Sigmoid colon (tissue), 7 donors: ENCODE results near the gene KCNQ2. TPM values are rescaled to one million over a fixed set of nuclear protein-coding genes. Genes with fewer than 3 reads are reported as not detected.

ENCODE experiments used
- DNase-seq: peaks from one replicate; pipeline ENCODE4 v3.0.0-alpha.2; 2019
- H3K27ac ChIP-seq, 4 donors: fragments of 200-600 bp; sonication (generic); one replicate each; pipeline ENCODE4 v1.5.1; 2016 to 2019; ENCODE audit warnings: mild to moderate bottlenecking in 1 of 4
- H3K27me3 ChIP-seq, 3 donors: fragments of 200-600 bp; sonication (generic); one replicate each; pipeline ENCODE4 v1.5.1; 2019; ENCODE audit warnings: mild to moderate bottlenecking in 1 of 3
- H3K36me3 ChIP-seq, 4 donors: fragments of 200-600 bp; sonication (generic); one replicate each; pipeline ENCODE4 v1.5.1; 2016 to 2019
- H3K4me1 ChIP-seq, 4 donors: fragments of 200-600 bp; sonication (generic); one replicate each; pipeline ENCODE4 v1.5.1; 2017 to 2019
- H3K4me3 ChIP-seq, 4 donors: fragments of 200-600 bp; sonication (generic); one replicate each; pipeline ENCODE4 v1.5.1; 2017 to 2019; ENCODE audit warnings: mild to moderate bottlenecking in 2 of 4, moderate library complexity in 1 of 4
- H3K9me3 ChIP-seq, 4 donors: fragments of 200-600 bp in 3 of 4; sonication (generic) in 3 of 4; one replicate each; pipeline versions ENCODE4 v1.5.1 to v1.6.1; 2013 to 2019
- EP300 ChIP-seq, 4 donors: sonication (generic); formaldehyde crosslinking; IDR thresholded peaks; one replicate each; pipeline ENCODE4 v1.6.1; 2017; ENCODE audit warnings: antibody characterized with exemption in 4 of 4
- POLR2A ChIP-seq, 2 donors: fragments of 450-650 bp; IDR thresholded peaks; one replicate each; pipeline ENCODE4 v1.6.1; 2016; ENCODE audit warnings: antibody characterized with exemption in 2 of 2, mild to moderate bottlenecking in 2 of 2, moderate library complexity in 2 of 2
- POLR2AphosphoS5 ChIP-seq, 4 donors: sonication (generic); formaldehyde crosslinking; IDR thresholded peaks; one replicate each; pipeline ENCODE4 v1.6.1; 2017; ENCODE audit warnings: antibody characterized with exemption in 4 of 4
- WGBS, 2 donors: extraction: QIAGEN DNeasy Blood & Tissue Kit; methylation state at CpG; one replicate each; pipeline ENCODE4 v1.1.7; 2013; 5-methylcytosine and 5-hydroxymethylcytosine counted together
- intact Hi-C: fragments of 100-400 bp; cut with DNase I; formaldehyde crosslinking; loops from one replicate; pipeline ENCODE4 v1.15.1; 2023
- polyA plus RNA-seq, 3 donors: library from polyadenylated mRNA; stranded (reverse); fragments of 200-250 nt; gene quantifications; one replicate each; pipeline ENCODE4 v1.2.3, GENCODE V29; 2013
- total RNA-seq, 4 donors: library from RNA; depleted of rRNA; stranded (reverse); fragments of >200 nt; gene quantifications; one replicate each; pipeline ENCODE4 v1.1.0, GENCODE V29; 2016
- TF ChIP-seq, protein P1 (sequence below), 4 experiments: fragments of 450-650 bp in 3 of 4; fragments of 200-600 bp in 1 of 4; IDR thresholded peaks; one replicate each; pipeline ENCODE4 v1.5.1; 2016 to 2019; ENCODE audit warnings: antibody characterized with exemption in 4 of 4, mild to moderate bottlenecking in 3 of 4, moderate library complexity in 2 of 4
- donor health status: healthy with polysubstance abuse.
- donor health status: Bipolar disorder and iron deficiency.
- donor health status: healthy.

Gene KCNQ2
- total and polyA plus RNA-seq, 7 donors = 0.83 to 4.2 (median 1.2) TPM; not detected in 3

DNA sequence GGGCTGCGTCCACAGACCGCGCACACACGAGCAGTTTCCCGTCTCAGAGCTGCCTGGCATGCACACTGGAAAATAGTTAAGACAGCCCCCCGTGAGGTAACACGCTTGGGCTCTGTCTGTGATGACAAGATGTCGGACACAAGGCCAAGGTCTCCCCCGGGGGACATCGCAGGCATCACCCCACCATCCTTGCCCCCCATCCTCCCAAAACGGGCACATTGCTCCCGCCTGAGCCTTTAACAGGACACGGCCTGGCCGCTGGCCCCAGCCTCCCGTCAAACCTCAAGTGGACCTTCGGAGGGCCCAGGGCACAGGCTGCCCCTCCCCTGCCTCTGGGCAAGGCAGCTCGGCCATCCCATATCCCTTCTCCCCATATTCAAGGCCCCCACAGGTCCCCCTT, 5.6 kb downstream of the KCNQ2 start:
- WGBS, 2 donors = 88 to 89% methylated on average over 17 of the region's 17 CpGs
- intact Hi-C loops = no loop called here
- no peak overlapping the region for H3K27ac ChIP-seq
- H3K9me3 ChIP-seq = no peaks in the 10 kb centered on the region
- no peaks in the 10 kb centered on the region for H3K36me3 ChIP-seq
- TF ChIP-seq POLR2A (IDR thresholded peaks at IDR 0.05) (no peak), EP300 (IDR thresholded peaks at IDR 0.05) (no peak)
- TF ChIP-seq, protein P1, sequence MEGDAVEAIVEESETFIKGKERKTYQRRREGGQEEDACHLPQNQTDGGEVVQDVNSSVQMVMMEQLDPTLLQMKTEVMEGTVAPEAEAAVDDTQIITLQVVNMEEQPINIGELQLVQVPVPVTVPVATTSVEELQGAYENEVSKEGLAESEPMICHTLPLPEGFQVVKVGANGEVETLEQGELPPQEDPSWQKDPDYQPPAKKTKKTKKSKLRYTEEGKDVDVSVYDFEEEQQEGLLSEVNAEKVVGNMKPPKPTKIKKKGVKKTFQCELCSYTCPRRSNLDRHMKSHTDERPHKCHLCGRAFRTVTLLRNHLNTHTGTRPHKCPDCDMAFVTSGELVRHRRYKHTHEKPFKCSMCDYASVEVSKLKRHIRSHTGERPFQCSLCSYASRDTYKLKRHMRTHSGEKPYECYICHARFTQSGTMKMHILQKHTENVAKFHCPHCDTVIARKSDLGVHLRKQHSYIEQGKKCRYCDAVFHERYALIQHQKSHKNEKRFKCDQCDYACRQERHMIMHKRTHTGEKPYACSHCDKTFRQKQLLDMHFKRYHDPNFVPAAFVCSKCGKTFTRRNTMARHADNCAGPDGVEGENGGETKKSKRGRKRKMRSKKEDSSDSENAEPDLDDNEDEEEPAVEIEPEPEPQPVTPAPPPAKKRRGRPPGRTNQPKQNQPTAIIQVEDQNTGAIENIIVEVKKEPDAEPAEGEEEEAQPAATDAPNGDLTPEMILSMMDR (IDR thresholded peaks at IDR 0.05) = no peak
- H3K4me1 ChIP-seq = peaks cover 0 to 8% (median 8%) of the 10 kb centered on the region in 4 donors
- peaks cover 16 to 95% (median 49%) of the 10 kb centered on the region in 3 donors for H3K27me3 ChIP-seq
- no peak overlapping the region for H3K4me3 ChIP-seq
- no peak for DNase-seq

DNA sequence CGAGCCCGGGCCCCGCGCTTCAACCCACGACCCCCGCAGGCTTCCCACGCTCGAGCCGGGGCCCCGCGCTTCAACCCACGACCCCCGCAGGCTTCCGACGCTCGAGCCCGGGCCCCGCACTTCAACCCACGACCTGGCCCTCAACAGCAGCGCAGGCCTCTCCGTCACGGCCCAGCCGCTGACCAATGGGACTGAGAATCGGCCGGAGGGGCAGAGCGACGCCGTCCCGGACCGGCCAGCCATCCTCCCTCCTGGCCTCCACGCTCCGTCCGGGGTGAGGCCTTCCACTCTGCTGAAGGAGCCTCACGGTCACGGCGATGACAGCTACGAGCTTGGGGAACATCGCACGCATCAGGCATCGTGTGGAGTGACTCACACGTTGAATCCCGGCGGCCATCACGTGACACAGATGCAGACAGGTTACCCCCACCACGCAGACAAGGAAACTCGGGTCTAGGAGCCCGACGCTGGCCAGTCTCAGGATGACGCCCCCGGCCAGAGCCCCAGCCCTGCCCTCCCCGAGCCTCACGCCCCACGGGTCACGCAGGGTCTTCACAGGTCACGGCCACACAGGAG, 6.1 kb downstream of the KCNQ2 start:
- no peak overlapping the region for H3K27ac ChIP-seq
- TF ChIP-seq POLR2AphosphoS5 (IDR thresholded peaks at IDR 0.05) (no peak), EP300 (IDR thresholded peaks at IDR 0.05) (no peak), POLR2A (IDR thresholded peaks at IDR 0.05) (no peak)
- TF ChIP-seq, protein P1 (IDR thresholded peaks at IDR 0.05) = no peak
- H3K4me3 ChIP-seq = no peak overlapping the region
- H3K9me3 ChIP-seq = no peaks in the 10 kb centered on the region
- no peak for DNase-seq
- no peaks in the 10 kb centered on the region for H3K36me3 ChIP-seq
- H3K27me3 ChIP-seq = peaks cover 13 to 95% (median 47%) of the 10 kb centered on the region in 3 donors
- H3K4me1 ChIP-seq = peaks cover 0 to 3% (median 2%) of the 10 kb centered on the region in 4 donors
- intact Hi-C loops = no loop called here
- 85 to 86% methylated on average over 55 of the region's 55 CpGs for WGBS, 2 donors

DNA sequence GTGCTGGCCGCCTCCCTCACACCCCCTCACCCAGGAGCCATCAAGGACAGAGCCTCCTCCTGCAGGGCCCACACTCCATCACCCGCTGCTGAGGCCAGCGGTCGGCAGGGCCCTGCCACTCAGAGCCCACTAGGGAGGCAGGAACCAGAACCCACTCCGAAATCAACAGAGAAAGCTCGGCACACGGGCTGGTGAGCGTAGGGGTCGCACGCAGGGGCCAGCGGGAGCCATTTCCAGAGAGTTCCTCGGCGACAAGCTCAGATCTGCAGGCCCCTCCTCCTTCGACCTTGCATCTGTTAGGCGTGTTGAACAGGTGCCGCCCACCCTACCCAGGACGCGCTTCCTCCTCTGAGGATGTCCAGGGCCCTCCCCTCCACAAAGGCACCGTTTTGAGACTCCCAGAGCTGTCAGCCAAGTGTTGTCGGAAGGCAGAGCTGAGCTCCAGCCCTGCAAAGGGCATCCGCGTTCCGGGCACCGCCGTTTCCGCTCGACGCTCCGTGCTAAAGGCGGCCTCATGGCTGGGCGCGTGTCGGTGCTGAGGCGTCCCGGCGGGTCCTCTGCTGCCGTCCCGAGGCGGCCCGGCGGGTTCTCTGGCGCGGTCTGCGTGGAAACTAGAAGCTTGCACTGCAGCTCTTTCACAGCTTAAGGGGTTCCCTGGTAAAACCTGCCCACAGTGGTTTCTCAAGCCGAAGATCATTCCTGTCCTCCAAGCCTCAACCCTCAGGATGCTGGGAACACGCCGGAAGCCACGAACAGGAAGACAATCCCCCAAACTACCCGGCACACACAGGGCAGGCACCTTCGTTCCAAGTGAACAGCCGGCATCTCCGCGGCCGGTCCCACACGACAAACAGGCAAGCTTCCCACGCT, 6.8 kb downstream of the KCNQ2 start:
- peaks cover 11 to 95% (median 47%) of the 10 kb centered on the region in 3 donors for H3K27me3 ChIP-seq
- H3K36me3 ChIP-seq = no peaks in the 10 kb centered on the region
- no peak overlapping the region for H3K4me3 ChIP-seq
- H3K27ac ChIP-seq = no peak overlapping the region
- no peaks in the 10 kb centered on the region for H3K9me3 ChIP-seq
- H3K4me1 ChIP-seq = no peaks in the 10 kb centered on the region
- TF ChIP-seq, protein P1 (IDR thresholded peaks at IDR 0.05) = no peak
- TF ChIP-seq POLR2AphosphoS5 (IDR thresholded peaks at IDR 0.05) = no peak
- no peak for TF ChIP-seq POLR2A (IDR thresholded peaks at IDR 0.05)
- intact Hi-C loops = no loop called here
- DNase-seq = no peak
- WGBS, 2 donors = 80 to 81% methylated on average over 56 of the region's 56 CpGs

DNA sequence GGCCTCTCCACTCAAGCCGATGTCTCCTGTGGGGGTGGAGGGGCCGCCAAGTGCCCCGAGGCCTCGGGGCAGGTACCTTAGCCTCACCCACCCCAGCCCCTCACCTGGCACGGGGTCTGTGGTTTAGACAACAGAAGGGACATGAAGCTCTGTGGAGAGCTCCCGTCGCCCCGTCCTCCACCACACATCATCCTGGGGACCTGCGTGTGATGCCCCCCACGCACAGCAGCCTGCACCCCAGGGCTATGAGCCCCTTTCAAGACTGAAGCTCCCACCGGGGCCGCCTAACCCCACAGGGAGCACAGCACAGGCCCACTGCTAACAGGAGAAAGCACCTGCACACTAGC, 8.2 kb downstream of the KCNQ2 start:
- no peak for DNase-seq
- no peak overlapping the region for H3K4me3 ChIP-seq
- WGBS, 2 donors = 81 to 84% methylated on average over 12 of the region's 12 CpGs
- no peaks in the 10 kb centered on the region for H3K36me3 ChIP-seq
- H3K4me1 ChIP-seq = no peaks in the 10 kb centered on the region
- H3K27me3 ChIP-seq = peaks cover 8 to 94% (median 50%) of the 10 kb centered on the region in 3 donors
- intact Hi-C loops = no loop called here
- no peak overlapping the region for H3K27ac ChIP-seq
- TF ChIP-seq, protein P1 (IDR thresholded peaks at IDR 0.05) = no peak
- TF ChIP-seq POLR2AphosphoS5 (IDR thresholded peaks at IDR 0.05) = no peak
- TF ChIP-seq EP300 (IDR thresholded peaks at IDR 0.05) = no peak
- no peak for TF ChIP-seq POLR2A (IDR thresholded peaks at IDR 0.05)
- H3K9me3 ChIP-seq = no peaks in the 10 kb centered on the region
